ENCODE data around the gene ADORA1.

The ADORA1 gene

GRCh38 chr1:203127666-203128430 lies at the start of gene ADORA1:
ADORA1 (plus strand) TSS chr1:203127726; CDS start chr1:203128842, 1,116 bp downstream.
- no peak for DNase-seq (ENCODE audit: low read depth)

- DNase-seq (ENCODE audit: low read depth), result no peak
Observed at GRCh38 chr1:203077956-203078355, 49.6 kb upstream of the ADORA1 start.

GRCh38 chr1:203078478-203078877 lies 49.0 kb upstream of the ADORA1 start:
- DNase-seq (ENCODE audit: low read depth), result no peak

GRCh38 chr1:203080456-203080855 lies 47.1 kb upstream of the ADORA1 start:
- no peak for DNase-seq (ENCODE audit: low read depth)

GRCh38 chr1:203081465-203082230 lies 45.9 kb upstream of the ADORA1 start:
- no peak for DNase-seq (ENCODE audit: low read depth)

GRCh38 chr1:203082231-203082505 lies 45.4 kb upstream of the ADORA1 start:
- no peak for DNase-seq (ENCODE audit: low read depth)

- no peak for DNase-seq (ENCODE audit: low read depth)
Observed at GRCh38 chr1:203082571-203083462, 44.7 kb upstream of the ADORA1 start.

- no peak for DNase-seq (ENCODE audit: low read depth)
Observed at GRCh38 chr1:203083463-203083921, 44.0 kb upstream of the ADORA1 start.

GRCh38 chr1:203084588-203085527 lies 42.7 kb upstream of the ADORA1 start:
- DNase-seq (ENCODE audit: low read depth), result no peak

- DNase-seq (ENCODE audit: low read depth), result no peak
Observed at GRCh38 chr1:203085528-203086406, 41.8 kb upstream of the ADORA1 start, which contains the start of gene MYOG. MYOG (minus strand) TSS chr1:203086012; CDS start chr1:203085961, 51 bp downstream.

- DNase-seq (ENCODE audit: low read depth), result no peak
Observed at GRCh38 chr1:203086992-203087763, 40.3 kb upstream of the ADORA1 start.

GRCh38 chr1:203088441-203088840 lies 39.1 kb upstream of the ADORA1 start:
- no peak for DNase-seq (ENCODE audit: low read depth)

- no peak for DNase-seq (ENCODE audit: low read depth)
Observed at GRCh38 chr1:203089001-203089650, 38.4 kb upstream of the ADORA1 start.

- DNase-seq (ENCODE audit: low read depth), result no peak
Observed at GRCh38 chr1:203089651-203090045, 37.9 kb upstream of the ADORA1 start.

GRCh38 chr1:203090421-203091198 lies 36.9 kb upstream of the ADORA1 start:
- no peak for DNase-seq (ENCODE audit: low read depth)

GRCh38 chr1:203091199-203091477 lies 36.4 kb upstream of the ADORA1 start:
- DNase-seq (ENCODE audit: low read depth), result no peak

GRCh38 chr1:203091761-203092330 lies 35.7 kb upstream of the ADORA1 start:
- DNase-seq (ENCODE audit: low read depth), result no peak

Data from stimulated activated CD8-positive, alpha-beta memory T cell treated with anti-CD3 and anti-CD28 coated beads, Interleukin-15, amount 100 ng/mL, for 1 hour (primary cell).